GM19328 (cell line): ENCODE data around the gene TDP1.

Source experiments
- ATAC-seq: cut with Tn5 transposase; IDR thresholded peaks from one replicate; pipeline ENCODE4 v1.9.1; 2021; ENCODE audit warnings: mild to moderate bottlenecking, moderate library complexity; ENCODE audit not compliant: unreplicated experiment

The TDP1 gene

GRCh38 chr14:90039253-90040010, 83.7 kb downstream of the TDP1 start:
- no peak for ATAC-seq

- ATAC-seq: no peak
Observed at GRCh38 chr14:90040411-90040810, 84.7 kb downstream of the TDP1 start.

- no peak for ATAC-seq
Observed at GRCh38 chr14:90042496-90043252, 86.9 kb downstream of the TDP1 start.

- no peak for ATAC-seq
Observed at GRCh38 chr14:90045616-90046015, 89.9 kb downstream of the TDP1 start.

GRCh38 chr14:90049390-90049789, 93.7 kb downstream of the TDP1 start:
- ATAC-seq: no peak

- ATAC-seq: no peak
Observed at GRCh38 chr14:90050271-90050670, 94.5 kb downstream of the TDP1 start.

- ATAC-seq: no peak
Observed at GRCh38 chr14:90053044-90053443, 97.3 kb downstream of the TDP1 start.

- no peak for ATAC-seq
Observed at GRCh38 chr14:90054803-90055202, 99.1 kb downstream of the TDP1 start.

GRCh38 chr14:90056826-90057225, 101.1 kb downstream of the TDP1 start:
- no peak for ATAC-seq

- no peak for ATAC-seq
Observed at GRCh38 chr14:90058876-90059458, 103.2 kb downstream of the TDP1 start.

- peak; percentile 59 for ATAC-seq
Observed at GRCh38 chr14:90060312-90060964, 104.7 kb downstream of the TDP1 start.

- peak; percentile 19 for ATAC-seq
Observed at GRCh38 chr14:90060965-90061684, 105.4 kb downstream of the TDP1 start.

- ATAC-seq: no peak
Observed at GRCh38 chr14:90061685-90062126, 106.0 kb downstream of the TDP1 start, which contains the start of gene KCNK13. Gene KCNK13 (plus strand): TSS chr14:90061994. CDS start chr14:90062206, 212 bp downstream.

- no peak for ATAC-seq
Observed at GRCh38 chr14:90062127-90062794, 106.5 kb downstream of the TDP1 start.

GRCh38 chr14:90062822-90063539, 107.3 kb downstream of the TDP1 start:
- no peak for ATAC-seq

- ATAC-seq: no peak
Observed at GRCh38 chr14:90072350-90072749, 116.6 kb downstream of the TDP1 start.

GRCh38 chr14:90079576-90079975, 123.8 kb downstream of the TDP1 start:
- no peak for ATAC-seq

- no peak for ATAC-seq
Observed at GRCh38 chr14:90087433-90087832, 131.7 kb downstream of the TDP1 start.

GRCh38 chr14:90088176-90088575, 132.4 kb downstream of the TDP1 start:
- no peak for ATAC-seq
